Measurements from ENCODE around the gene PHACTR1.
"Not testable (repeated sequence)": the region's sequence is repeated elsewhere in the genome, so short reads cannot be mapped to it uniquely, and the experiment has no call there.

Gene PHACTR1

DNA sequence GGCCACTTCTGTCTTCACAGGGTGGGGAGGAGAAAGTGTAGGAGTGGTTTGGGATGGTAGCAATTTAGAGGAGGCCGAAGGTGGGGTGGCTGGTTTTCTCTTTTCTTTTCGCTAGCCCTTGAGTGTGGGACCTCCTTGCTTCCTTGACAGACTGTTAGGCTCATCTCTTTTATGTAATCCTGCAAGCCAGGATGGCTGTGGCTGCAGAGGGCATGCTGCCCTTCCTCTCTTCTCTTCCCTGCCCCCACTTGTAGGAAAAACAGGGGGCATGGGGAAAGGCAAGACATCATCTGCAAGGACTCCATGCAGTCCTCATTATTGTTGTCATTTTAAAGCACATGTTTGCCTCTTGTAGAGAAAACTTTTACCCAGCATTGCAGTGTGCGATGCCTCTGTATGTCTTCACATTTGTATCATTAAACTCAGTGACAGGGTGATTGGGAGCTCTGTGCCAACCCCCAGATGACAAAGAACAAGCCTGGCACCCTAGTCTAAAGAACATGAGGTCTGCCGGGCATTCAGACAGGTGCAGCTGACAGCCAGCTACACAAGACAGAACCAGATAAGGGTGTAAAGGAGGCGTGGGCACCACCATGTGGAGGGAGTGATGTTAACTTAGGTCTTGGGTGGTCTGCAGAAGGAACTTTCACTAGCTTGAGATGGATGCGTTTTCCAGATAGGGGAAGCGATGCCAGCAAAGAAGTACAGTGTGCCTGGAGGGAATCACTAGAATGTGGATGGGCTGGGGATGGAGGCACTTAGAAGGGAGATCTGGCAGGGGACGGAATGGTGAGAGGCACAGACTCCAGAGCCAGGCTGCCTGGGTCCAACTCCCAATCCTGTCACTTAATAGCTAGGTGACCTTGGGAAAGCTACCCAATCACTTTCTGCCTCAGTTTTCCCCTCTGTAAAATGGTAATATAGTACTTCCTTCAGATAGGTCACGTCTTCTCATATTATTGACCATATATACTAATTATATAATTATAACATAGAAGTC is 404.2 kb downstream of the PHACTR1 start:
- no peak for DNase-seq

DNA sequence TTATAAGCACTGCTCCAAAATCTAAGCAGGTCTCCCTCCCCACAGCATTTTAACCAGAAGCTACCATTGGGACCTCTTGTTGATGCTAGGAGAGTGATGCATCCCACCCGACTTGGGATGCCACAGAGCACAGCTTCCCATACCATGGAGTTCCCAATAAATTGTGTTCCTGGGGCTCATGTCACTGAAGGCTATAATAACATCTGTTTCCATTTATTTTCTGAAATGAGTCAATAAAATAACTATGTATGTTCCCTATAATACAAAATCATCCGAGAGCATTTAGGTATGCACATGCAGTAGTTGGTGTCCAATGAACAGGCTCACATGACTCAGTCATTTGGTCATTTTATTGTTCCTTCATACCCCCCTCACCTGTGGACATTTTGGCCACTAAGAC is 407.6 kb downstream of the PHACTR1 start:
- no peak for DNase-seq

- no peak for DNase-seq
Observed at GRCh38 chr6:13125841-13126240, 409.3 kb downstream of the PHACTR1 start.

GRCh38 chr6:13131935-13132661 is 415.5 kb downstream of the PHACTR1 start:
- no peak for DNase-seq

DNA sequence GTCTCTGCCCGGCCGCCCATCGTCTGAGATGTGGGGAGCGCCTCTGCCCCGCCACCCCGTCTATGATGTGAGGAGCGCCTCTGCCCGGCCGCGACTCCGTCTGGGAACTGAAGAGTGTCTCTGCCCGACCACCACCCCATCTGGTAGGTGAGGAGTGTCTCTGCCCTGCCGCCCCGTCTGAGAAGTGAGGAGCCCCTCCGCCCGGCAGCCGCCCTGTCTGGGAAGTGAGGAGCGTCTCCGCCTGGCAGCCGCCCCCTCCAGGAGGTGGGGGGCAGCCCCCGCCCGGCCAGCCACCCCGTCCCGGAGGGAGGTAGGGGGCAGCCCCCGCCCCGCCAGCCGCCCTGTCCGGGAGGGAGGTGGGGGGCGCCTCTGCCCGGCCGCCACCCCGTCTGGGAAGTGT is 417.3 kb downstream of the PHACTR1 start:
- not testable (repeated sequence) for DNase-seq

- no peak for DNase-seq
Observed at GRCh38 chr6:13135152-13135551, 418.6 kb downstream of the PHACTR1 start.

DNA sequence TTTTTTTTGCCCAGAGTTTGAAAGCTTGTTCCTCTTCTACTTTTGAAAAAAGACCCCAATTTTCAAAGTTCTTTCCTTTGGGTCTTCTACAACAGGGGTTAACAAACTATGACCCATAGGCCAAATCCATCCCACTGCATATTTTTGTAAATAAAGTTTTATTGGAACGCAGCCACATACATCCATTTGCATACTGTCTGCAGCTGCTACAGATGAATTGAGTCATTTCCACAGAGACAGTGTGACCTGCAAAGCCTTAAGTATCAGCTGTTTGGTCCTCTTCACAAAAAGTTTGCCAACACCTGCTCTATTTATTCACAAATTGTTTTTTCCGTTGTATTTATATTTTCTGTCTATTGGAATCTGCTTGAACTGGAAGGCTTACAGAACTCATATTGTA is 422.6 kb downstream of the PHACTR1 start:
- no peak for DNase-seq

- DNase-seq, result no peak
Observed at GRCh38 chr6:13140980-13141379, 424.4 kb downstream of the PHACTR1 start.

DNA sequence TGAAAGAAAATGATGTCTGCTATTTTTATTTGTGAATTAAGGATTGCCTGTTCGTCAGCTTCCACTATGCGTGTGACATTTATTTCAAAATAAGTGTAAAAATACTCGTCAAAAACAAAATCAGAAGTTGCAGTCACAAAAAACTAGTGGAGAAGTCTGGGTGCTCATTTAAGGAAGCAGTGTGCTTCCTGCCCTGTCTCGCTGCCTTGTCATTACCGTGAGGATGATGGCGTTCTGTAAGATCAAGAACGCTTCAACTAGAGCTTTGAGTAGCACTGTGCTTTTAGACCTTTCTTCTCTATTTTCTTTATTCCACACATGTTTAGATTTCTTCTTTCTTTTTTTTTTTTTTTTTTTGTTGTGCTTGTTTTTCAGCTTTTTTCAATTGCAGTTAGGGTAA is 424.8 kb downstream of the PHACTR1 start:
- no peak for DNase-seq

DNA sequence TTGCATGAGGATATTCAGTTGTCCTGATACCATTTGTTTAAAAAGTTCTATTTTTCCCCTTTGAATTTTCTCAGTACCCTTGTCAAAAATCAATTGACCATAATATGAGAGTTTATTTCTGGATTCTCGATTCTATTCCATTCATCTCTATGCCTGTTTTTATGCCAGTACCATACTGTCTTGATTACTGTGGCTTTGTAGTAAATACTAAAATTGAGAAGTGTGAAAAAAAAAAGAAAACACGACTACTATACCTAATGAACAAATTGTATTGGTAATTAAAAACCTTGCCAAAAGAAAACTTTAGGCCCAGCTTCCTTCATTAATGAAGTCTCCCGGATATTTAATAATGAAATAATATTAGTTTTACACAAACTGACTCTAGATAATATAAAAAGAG is 426.0 kb downstream of the PHACTR1 start:
- DNase-seq, result no peak

DNA sequence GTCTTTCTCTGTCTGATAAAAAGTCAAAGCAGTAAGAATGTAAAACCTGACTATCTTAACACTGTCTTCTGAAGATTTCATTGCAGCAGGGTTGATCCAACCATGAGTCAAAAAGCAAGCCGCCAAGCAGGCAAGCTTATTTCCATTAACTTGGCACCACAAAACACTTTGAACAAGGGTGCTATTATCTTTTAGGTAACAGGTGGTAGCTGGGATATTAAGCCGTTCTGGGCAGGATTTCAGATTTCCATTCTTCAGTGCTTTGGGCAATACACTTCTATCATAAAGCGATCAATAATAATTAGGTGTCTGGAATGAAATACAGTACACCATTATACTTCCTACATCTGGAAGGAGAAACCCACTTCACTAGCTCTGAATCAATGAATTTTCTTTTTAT is 429.9 kb downstream of the PHACTR1 start:
- no peak for DNase-seq

DNA sequence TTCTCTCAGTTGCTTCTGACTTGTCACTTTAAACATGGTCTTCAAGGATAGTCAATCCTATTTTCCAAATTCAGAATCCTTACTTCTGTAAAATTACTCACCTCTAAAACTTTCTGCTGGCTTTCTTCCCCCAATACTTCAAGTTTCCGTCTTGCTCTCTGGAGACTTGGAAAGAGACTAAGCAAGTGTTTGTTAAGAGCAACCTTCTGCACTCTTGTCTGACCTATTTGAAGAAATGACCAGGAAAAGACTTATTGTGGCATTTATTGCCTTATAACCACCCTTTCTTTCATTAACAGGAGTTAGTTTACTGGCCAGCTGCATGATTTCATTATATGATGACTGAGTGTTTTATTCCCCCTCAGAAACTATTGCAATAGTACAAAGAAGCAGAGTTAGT is 430.8 kb downstream of the PHACTR1 start:
- no peak for DNase-seq

DNA sequence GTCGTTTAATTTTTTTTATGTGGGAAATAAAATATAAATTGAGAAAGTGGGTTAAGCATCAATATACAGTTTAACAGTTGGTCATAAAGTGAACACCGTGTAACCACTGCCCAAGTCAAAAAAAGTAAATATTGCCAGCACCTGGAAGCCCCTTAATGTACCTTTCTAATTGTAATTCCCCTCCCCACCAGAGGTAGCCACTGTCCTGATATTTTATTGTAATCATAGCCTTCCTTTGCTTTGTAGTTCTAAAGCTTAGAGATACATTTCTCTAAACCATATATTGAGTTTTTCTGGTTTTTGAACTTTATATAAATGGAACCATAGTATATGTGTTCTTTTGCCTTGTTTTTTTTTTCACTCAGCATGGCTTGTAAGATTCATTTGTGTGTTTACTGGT is 431.2 kb downstream of the PHACTR1 start:
- DNase-seq, result no peak

DNA sequence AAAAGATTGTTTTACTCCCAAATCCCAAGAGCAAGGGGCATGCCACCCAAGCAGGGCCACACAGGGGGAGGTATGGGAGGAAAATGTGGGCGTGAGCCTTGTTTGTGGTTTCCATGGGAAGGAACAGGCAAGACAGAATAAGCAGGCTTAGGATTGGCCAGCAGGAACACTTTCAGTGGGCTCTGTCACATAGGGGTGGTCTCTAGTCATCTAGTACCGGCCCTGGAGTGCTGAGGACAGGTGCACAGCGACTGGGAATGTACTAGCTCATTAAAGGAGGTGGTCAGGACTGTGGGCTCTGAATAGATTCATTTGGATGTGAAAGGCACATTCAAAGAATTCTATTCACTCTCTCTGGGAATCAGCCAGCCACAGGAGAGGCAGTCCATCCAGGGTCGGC is 436.2 kb downstream of the PHACTR1 start:
- DNase-seq, result no peak

- DNase-seq, result no peak
Observed at GRCh38 chr6:13156381-13156780, 439.8 kb downstream of the PHACTR1 start.

DNA sequence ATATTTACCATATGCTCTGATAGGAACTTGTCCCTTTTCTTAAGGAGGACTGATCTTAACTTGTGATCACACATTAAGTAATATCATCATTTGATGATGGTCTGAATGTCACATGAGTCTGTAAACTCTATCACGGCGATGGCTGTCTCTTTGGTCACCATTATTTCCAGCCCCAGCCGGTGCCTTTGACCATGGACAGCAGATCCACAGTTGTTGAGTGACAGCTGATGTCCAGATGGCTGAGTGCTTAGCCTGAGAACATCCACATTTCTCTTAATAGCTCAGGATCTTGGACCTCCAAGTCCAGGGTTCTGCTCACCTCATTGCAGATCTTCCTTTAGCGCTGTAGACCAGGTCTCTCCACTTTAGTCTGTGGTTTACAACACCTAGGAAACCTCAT is 440.7 kb downstream of the PHACTR1 start:
- DNase-seq, result no peak

- DNase-seq, result no peak
Observed at GRCh38 chr6:13159300-13159699, 442.7 kb downstream of the PHACTR1 start.

- not testable (repeated sequence) for DNase-seq
Observed at GRCh38 chr6:13159822-13160221, 443.3 kb downstream of the PHACTR1 start.

DNA sequence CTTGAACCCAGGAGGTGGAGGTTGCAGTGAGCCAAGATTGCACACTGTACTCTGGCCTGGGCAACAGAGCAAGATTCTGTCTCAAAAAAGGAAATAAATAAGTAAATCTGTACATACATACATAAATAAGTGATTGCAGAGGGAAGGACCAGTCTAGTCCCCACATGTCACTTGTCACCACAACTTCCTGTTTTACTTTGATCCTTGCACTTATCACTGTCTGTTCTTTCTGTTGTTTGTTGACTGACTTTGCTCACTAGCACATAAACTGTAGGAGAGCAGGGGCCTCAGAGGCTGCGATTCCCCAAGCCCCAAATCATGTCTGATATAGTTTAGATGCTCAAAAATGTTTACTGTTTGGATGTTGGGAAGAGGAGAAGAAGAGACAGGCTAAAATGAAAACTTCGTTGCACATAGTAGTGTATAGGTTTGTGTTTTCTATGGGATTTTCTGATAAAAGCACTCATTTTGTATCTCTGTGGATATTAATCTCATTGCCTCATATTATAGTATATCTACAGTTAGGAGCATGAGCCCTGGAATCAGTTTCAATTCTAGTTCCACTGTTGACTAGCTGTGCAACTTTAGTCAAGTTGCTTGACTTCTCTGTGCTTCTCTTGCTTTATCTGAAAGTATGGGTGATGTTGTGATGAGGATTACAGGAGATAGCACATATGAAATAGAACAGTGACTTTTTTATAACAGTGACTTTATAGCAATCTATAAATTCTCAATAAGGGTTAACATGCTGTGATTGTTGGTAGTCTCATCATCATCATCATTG is 446.8 kb downstream of the PHACTR1 start:
- DNase-seq, result no peak

GRCh38 chr6:13164291-13164690 is 447.7 kb downstream of the PHACTR1 start:
- no peak for DNase-seq

DNA sequence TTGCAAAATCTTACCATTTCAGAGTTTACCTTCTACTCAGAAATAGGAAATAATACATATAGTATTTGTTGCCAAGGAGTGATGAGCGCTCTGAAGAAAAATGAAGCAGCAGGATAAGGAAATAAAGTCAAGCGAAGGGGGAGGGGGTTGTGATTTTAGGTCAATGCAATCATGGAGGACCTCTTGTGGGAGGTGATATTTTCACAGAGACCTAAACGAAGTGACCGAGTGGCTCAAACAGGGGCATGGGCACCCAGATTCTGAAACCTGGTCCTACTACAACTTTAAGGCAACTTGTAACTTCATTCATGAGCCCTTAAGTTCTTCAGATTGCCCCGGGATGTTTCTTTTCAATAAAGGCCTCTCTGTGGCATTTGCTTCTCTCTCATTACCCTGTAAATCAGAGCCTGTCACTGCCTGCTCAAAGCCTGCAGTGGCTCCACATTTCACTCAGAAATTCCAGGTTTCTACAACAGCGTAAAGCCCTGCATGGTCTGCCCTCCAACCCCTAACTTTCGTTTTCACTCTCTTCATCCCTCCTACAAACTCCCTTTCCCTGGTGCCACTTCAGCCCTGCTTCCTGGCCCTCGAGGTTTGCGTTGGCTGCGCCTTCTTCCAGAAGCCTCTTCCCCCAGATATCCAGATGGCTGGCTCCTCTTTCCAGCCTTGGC is 449.1 kb downstream of the PHACTR1 start:
- no peak for DNase-seq

DNA sequence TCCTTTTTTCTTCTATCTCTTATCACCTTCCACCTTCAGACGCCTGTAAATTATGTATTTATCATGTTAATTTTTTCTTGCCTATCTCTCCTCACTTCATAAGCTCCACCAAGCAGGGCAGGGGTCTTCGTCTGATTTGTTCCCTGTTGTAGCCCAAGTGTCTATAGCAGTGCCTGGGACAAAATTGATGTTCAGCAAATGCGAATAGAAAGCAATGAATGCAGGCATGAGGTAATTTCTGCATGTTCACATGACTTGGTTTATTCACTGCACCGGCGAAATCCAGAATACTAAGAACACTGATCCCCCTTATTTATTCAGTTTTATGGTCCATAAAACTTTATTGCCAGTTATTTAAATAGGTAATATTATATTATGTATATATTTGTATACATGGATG is 449.7 kb downstream of the PHACTR1 start:
- no peak for DNase-seq

- no peak for DNase-seq
Observed at GRCh38 chr6:13166916-13167315, 450.3 kb downstream of the PHACTR1 start.
